Measurements from ENCODE around the gene PPP3CA. TPM values are rescaled to one million over a fixed set of nuclear protein-coding genes. Genes with fewer than 3 reads are reported as not detected.
A peak's percentile ranks its signal among the peaks of the same experiment; 100 is the strongest.

PPP3CA gene
- total RNA-seq, 1 donor from 2014 or later = 78.8 TPM

DNA sequence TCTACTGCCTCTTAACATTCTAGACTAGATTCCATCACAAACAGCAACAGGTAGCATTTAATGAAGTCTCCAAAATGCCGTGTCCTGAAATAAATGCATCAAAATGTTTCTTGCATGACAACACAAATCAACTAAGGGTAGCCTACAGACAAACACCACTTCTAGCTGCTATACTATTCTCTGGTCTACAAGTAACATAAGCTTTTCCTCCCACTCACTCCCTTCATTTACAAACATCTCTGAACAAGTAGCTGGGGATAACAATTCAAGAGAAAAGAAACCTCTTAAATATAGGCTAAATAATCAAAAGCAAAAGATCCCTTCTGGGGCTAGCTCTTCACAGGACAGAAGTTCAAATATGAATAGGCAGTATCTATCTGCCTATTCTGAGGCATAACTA is 20.8 kb downstream of the PPP3CA start:
- H3K27ac Mint-ChIP-seq = peak overlapping the region; percentile 77
- ChIA-PET CTCF (interaction anchor here (0.9 to 2.3 kb wide), 4 partner anchors 11 to 404 kb away, joined by 4 to 6 read pairs (median 6); no protein-coding TSS in a partner anchor), POLR2A (interaction anchor here (0.7 to 3.5 kb wide), 3 partner anchors 20 to 495 kb away, joined by 4 to 25 read pairs (median 4); partner anchors contain the start of gene PPP3CA)
- no peaks in the 10 kb centered on the region for H3K27me3 Mint-ChIP-seq
- TF ChIP-seq, protein P1, sequence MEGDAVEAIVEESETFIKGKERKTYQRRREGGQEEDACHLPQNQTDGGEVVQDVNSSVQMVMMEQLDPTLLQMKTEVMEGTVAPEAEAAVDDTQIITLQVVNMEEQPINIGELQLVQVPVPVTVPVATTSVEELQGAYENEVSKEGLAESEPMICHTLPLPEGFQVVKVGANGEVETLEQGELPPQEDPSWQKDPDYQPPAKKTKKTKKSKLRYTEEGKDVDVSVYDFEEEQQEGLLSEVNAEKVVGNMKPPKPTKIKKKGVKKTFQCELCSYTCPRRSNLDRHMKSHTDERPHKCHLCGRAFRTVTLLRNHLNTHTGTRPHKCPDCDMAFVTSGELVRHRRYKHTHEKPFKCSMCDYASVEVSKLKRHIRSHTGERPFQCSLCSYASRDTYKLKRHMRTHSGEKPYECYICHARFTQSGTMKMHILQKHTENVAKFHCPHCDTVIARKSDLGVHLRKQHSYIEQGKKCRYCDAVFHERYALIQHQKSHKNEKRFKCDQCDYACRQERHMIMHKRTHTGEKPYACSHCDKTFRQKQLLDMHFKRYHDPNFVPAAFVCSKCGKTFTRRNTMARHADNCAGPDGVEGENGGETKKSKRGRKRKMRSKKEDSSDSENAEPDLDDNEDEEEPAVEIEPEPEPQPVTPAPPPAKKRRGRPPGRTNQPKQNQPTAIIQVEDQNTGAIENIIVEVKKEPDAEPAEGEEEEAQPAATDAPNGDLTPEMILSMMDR (IDR thresholded peaks at IDR 0.05) = no peak
- no peaks in the 10 kb centered on the region for H3K9me3 Mint-ChIP-seq
- intact Hi-C loops (cut with micrococcal nuclease) = loop anchor here (1.0 to 5.0 kb wide), 3 partner anchors 8 to 406 kb away; no protein-coding TSS in a partner anchor
- H3K4me1 Mint-ChIP-seq = peaks cover 92% of the 10 kb centered on the region
- peak overlapping the region; percentile 47 for H3K4me3 Mint-ChIP-seq
- peaks cover 3% of the 10 kb centered on the region for H3K36me3 Mint-ChIP-seq (ENCODE audit: low read depth)
- DNase-seq (no peak), ATAC-seq (ENCODE audit: low read depth) (no peak)

DNA sequence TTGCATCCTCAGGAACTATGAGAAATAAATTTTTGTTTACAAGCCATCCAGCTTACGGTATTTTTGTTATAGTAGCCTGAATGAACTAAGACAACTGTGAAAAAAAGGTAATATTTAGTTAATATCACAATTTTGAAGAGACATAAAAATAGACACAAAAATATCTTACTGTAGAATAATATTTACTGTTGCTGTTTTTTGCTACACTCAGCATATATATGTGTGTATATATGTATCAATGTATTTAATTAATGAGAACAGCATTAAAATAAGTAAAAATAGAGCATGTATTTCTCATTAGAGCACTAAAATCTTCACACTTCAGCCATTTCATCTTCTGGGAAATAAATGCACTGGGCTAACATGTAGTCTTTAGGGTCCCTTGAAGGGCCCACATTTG is 24.6 kb downstream of the PPP3CA start:
- Mint-ChIP-seq H3K4me3 (no peak overlapping the region), H3K36me3 (ENCODE audit: low read depth) (peaks cover 3% of the 10 kb centered on the region), H3K9me3 (no peaks in the 10 kb centered on the region), H3K4me1 (peaks cover 75% of the 10 kb centered on the region), H3K27me3 (no peaks in the 10 kb centered on the region), H3K27ac (no peak overlapping the region)
- CTCF ChIA-PET = no interaction called here
- POLR2A ChIA-PET = no interaction called here
- TF ChIP-seq, protein P1 (IDR thresholded peaks at IDR 0.05) = no peak
- intact Hi-C loops (cut with micrococcal nuclease) = no loop called here
- DNase-seq = no peak
- ATAC-seq (ENCODE audit: low read depth) = no peak

DNA sequence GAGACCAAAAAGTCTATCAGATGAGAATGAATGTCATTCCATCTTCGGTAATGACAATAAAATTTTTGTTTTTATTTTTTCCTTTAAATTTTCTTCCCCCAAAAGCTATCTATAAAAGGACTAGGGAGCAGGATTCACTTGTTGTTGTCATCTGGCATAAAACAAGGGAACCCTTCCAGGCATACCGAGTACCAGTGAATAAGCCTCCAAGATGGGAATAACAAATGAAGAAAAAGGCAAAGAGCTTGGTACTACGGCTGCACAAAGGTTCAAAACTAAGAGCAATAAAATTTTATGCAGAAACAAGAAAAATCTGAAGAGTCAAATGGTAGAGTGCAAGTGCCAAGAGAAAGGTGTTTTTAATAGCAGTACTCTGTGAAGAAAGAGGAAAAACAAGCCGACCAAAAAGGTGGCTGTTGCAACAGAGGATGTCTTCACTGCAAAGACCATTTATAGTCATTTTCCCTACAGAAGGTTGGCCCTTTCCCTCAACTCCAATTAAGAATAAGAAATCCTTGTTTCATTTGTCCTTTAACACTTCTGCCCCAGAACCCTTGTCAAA is 25.8 kb downstream of the PPP3CA start:
- H3K36me3 Mint-ChIP-seq (ENCODE audit: low read depth) = peaks cover 6% of the 10 kb centered on the region
- CTCF ChIA-PET = no interaction called here

DNA sequence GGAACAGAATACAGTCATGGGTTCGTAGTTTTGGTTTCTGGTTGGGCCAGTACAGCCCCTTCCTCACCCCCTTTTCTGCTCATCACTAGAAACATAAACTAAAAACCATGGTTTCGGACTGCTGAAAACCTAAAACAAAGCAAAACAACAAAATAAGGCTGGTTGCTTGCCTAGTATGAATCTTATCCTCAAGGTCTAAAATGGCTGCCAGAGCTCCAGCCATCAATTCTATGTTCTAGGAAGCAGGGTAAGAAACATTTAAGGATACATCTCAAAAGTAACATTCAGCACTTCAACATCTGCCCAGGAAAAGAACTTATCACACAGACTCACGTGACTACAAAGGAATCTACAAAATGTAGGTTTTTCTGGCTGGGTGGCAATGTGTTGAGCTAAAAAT is 31.5 kb downstream of the PPP3CA start:
- Mint-ChIP-seq H3K9me3 (peaks cover 6% of the 10 kb centered on the region), H3K4me3 (no peak overlapping the region), H3K4me1 (peaks cover 50% of the 10 kb centered on the region), H3K27ac (no peak overlapping the region), H3K27me3 (no peaks in the 10 kb centered on the region), H3K36me3 (ENCODE audit: low read depth) (peaks cover 20% of the 10 kb centered on the region)
- intact Hi-C loops (cut with micrococcal nuclease) = no loop called here
- ChIA-PET CTCF (no interaction called here), POLR2A (interaction anchor here (1.1 kb wide), 1 partner anchor 31 kb away, joined by 3 read pairs; no protein-coding TSS in a partner anchor)
- ATAC-seq (ENCODE audit: low read depth) = no peak
- TF ChIP-seq, protein P1 (IDR thresholded peaks at IDR 0.05) = no peak
- DNase-seq = no peak

More for the DNA sequence above, 25.8 kb downstream of the PPP3CA start:
- Mint-ChIP-seq H3K27me3 (no peaks in the 10 kb centered on the region), H3K4me1 (peaks cover 72% of the 10 kb centered on the region), H3K9me3 (no peaks in the 10 kb centered on the region), H3K4me3 (no peak overlapping the region), H3K27ac (no peak overlapping the region)
- TF ChIP-seq, protein P1 (IDR thresholded peaks at IDR 0.05) = no peak
- ATAC-seq (ENCODE audit: low read depth) (no peak), DNase-seq (no peak)
- POLR2A ChIA-PET = interaction anchor here (0.6 to 0.7 kb wide), 4 partner anchors 15 to 1225 kb away, joined by 3 to 4 read pairs (median 4); no protein-coding TSS in a partner anchor
- intact Hi-C loops (cut with micrococcal nuclease) = loop anchor here (1.0 kb wide), 1 partner anchor 9 kb away; no protein-coding TSS in a partner anchor

DNA sequence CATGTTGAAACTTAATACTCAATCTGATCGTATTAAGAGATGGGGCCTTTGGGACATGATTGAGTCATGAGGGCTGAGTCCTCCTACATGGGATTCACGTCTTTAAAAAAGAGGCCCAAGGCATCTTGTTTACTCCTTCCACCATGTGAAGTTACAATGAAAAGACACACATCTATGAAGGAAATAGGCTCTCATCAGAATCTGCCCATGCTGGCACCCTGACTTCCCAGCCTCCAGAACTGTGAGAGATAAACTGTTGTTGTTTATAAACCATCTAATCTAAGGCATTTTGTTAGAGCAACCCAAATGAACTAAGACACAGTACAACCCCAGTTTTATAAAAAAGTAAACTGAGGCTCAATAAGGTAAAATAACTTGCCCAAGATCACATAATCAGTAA is 32.3 kb downstream of the PPP3CA start:
- ChIA-PET POLR2A (interaction anchor here (1.1 kb wide), 1 partner anchor 31 kb away, joined by 3 read pairs; no protein-coding TSS in a partner anchor), CTCF (no interaction called here)
- Mint-ChIP-seq H3K4me3 (no peak overlapping the region), H3K4me1 (peaks cover 50% of the 10 kb centered on the region), H3K27ac (no peak overlapping the region), H3K27me3 (no peaks in the 10 kb centered on the region), H3K9me3 (peaks cover 6% of the 10 kb centered on the region), H3K36me3 (ENCODE audit: low read depth) (peaks cover 20% of the 10 kb centered on the region)
- DNase-seq (no peak), ATAC-seq (ENCODE audit: low read depth) (no peak)
- TF ChIP-seq, protein P1 (IDR thresholded peaks at IDR 0.05) = no peak
- intact Hi-C loops (cut with micrococcal nuclease) = no loop called here
